Measurements from ENCODE around the gene CDH1.

- TF ChIP-seq CTCF (IDR thresholded peaks at IDR 0.05): no peak
- no peak for TF ChIP-seq POLR2A (IDR thresholded peaks at IDR 0.05)
Measured at GRCh38 chr16:68707340-68708152, 29.5 kb upstream of the CDH1 start.

Data from adrenal gland (tissue), 5 donors.